ENCODE results near the gene COBL. TPM values are rescaled to one million over a fixed set of nuclear protein-coding genes. Genes with fewer than 3 reads are reported as not detected.

COBL gene
- total and polyA plus RNA-seq, 2 experiments from 2014 or later: not detected

- Histone ChIP-seq H3K4me3 (peak overlapping the region; percentile 3; the same call in 1 of the 2 replicates), H3K9me3 (ENCODE audit: low read depth) (no peaks in the 10 kb centered on the region)
- 2 to 4% methylated on average over 3 of the region's 3 CpGs for whole genome bisulfite sequencing, 2 experiments (ENCODE audit: low coverage in 1 of 2, low lambda C conversion rate in 2 of 2, missing lambda C conversion rate in 2 of 2)
Observed at GRCh38 chr7:51123322-51124019, 193.1 kb downstream of the COBL start.

DNA sequence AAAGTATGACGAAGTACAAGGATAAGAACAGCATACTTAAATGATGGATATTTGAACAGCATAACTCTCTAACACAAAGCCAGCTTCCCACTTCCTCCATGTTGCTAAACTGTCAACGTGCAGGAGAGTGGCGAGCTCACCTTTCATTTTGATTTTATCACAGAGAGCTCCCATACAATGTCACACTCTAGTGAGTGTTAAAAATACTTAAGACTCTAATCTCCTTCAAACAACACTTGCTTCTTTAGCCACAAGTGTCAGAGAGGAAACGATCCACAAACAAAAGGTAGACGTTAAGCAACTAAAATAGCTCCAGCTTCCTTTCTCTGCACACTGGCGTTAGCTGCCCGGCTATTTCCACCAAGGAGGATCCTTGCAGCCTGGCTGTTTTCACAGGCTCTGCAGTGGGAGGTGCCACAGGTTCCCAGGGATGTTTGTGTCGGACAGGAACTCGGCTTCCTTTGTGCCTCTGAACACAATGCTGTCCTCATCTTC lies 194.6 kb downstream of the COBL start:
- no peak overlapping the region for H2AFZ ChIP-seq
- no peak overlapping the region for H3K4me2 ChIP-seq (ENCODE audit: unreplicated experiment)
- H3K79me2 ChIP-seq (ENCODE audit: insufficient read depth): no peaks in the 10 kb centered on the region
- H4K20me1 ChIP-seq (ENCODE audit: insufficient read depth): no peaks in the 10 kb centered on the region
- no peak overlapping the region for H3K27ac ChIP-seq
- H3K4me1 ChIP-seq (ENCODE audit: insufficient read depth): peaks cover 15% of the 10 kb centered on the region
- no peak for DNase-seq
- no peak for TF ChIP-seq EZH2 (IDR thresholded peaks at IDR 0.05; ENCODE audit: insufficient read depth, poor library complexity, severe bottlenecking)
- TF ChIP-seq EZH2phosphoT487 (IDR thresholded peaks at IDR 0.05; ENCODE audit: insufficient read depth, low read depth): no peak
- no peak overlapping the region for H3K9ac ChIP-seq
- peaks cover 22% of the 10 kb centered on the region for H3F3A ChIP-seq (ENCODE audit: insufficient read depth)
- H3K9me2 ChIP-seq (ENCODE audit: insufficient read depth): no peaks in the 10 kb centered on the region; the same call in 1 of the 2 replicates
- H3K9me3 ChIP-seq (ENCODE audit: low read depth): no peaks in the 10 kb centered on the region
- WGBS, 2 experiments (ENCODE audit: low coverage in 1 of 2, low lambda C conversion rate in 2 of 2, missing lambda C conversion rate in 2 of 2): 46 to 48% methylated on average over 9 of the region's 9 CpGs
- H3K4me3 ChIP-seq: no peak overlapping the region
- no peaks in the 10 kb centered on the region for H3K36me3 ChIP-seq (ENCODE audit: low read depth)
- H3K27me3 ChIP-seq (replicated peaks; ENCODE audit: insufficient read depth): no peaks in the 10 kb centered on the region
- in situ Hi-C loops (cut with MboI): no loop called here

More at GRCh38 chr7:51123322-51124019, 193.1 kb downstream of the COBL start:
- no peaks in the 10 kb centered on the region for H3K9me2 ChIP-seq (ENCODE audit: insufficient read depth)
- no peak for TF ChIP-seq EZH2 (IDR thresholded peaks at IDR 0.05; ENCODE audit: insufficient read depth, poor library complexity, severe bottlenecking)
- TF ChIP-seq EZH2phosphoT487 (IDR thresholded peaks at IDR 0.05; ENCODE audit: insufficient read depth, low read depth): no peak
- no peaks in the 10 kb centered on the region for H3K27me3 ChIP-seq (replicated peaks; ENCODE audit: insufficient read depth)
- H3K4me2 ChIP-seq (ENCODE audit: unreplicated experiment): peak overlapping the region; percentile 23
- no peak overlapping the region for H3K9ac ChIP-seq
- peaks cover 15% of the 10 kb centered on the region for H3K4me1 ChIP-seq (ENCODE audit: insufficient read depth)
- H3K27ac ChIP-seq: peak overlapping the region; percentile 40
- peaks cover 22% of the 10 kb centered on the region for H3F3A ChIP-seq (ENCODE audit: insufficient read depth)
- H3K79me2 ChIP-seq (ENCODE audit: insufficient read depth): no peaks in the 10 kb centered on the region
- peak; percentile 97 for DNase-seq
- H4K20me1 ChIP-seq (ENCODE audit: insufficient read depth): no peaks in the 10 kb centered on the region
- no peaks in the 10 kb centered on the region for H3K36me3 ChIP-seq (ENCODE audit: low read depth)
- in situ Hi-C loops (cut with MboI): no loop called here
- H2AFZ ChIP-seq: no peak overlapping the region

- no peak for TF ChIP-seq EZH2 (IDR thresholded peaks at IDR 0.05; ENCODE audit: insufficient read depth, poor library complexity, severe bottlenecking)
- no peak for TF ChIP-seq EZH2phosphoT487 (IDR thresholded peaks at IDR 0.05; ENCODE audit: insufficient read depth, low read depth)
- no peak overlapping the region for H2AFZ ChIP-seq
- H3K9me3 ChIP-seq (ENCODE audit: low read depth): no peaks in the 10 kb centered on the region
- peaks cover 22% of the 10 kb centered on the region for H3F3A ChIP-seq (ENCODE audit: insufficient read depth)
- H3K79me2 ChIP-seq (ENCODE audit: insufficient read depth): no peaks in the 10 kb centered on the region
- no peak for DNase-seq
- no peaks in the 10 kb centered on the region for H3K27me3 ChIP-seq (replicated peaks; ENCODE audit: insufficient read depth)
- no peaks in the 10 kb centered on the region for H3K36me3 ChIP-seq (ENCODE audit: low read depth)
- no peak overlapping the region for H3K4me3 ChIP-seq
- H3K9ac ChIP-seq: no peak overlapping the region
- H3K4me1 ChIP-seq (ENCODE audit: insufficient read depth): peaks cover 15% of the 10 kb centered on the region
- H3K27ac ChIP-seq: no peak overlapping the region
- H4K20me1 ChIP-seq (ENCODE audit: insufficient read depth): no peaks in the 10 kb centered on the region
- H3K4me2 ChIP-seq (ENCODE audit: unreplicated experiment): no peak overlapping the region
- in situ Hi-C loops (cut with MboI): no loop called here
- no peaks in the 10 kb centered on the region; the same call in 1 of the 2 replicates for H3K9me2 ChIP-seq (ENCODE audit: insufficient read depth)
- 90 to 98% methylated on average over 5 of the region's 5 CpGs for WGBS, 2 experiments (ENCODE audit: low coverage in 1 of 2, low lambda C conversion rate in 2 of 2, missing lambda C conversion rate in 2 of 2)
Observed at GRCh38 chr7:51121036-51121790, 195.4 kb downstream of the COBL start.

GRCh38 chr7:51118628-51119027 lies 198.0 kb downstream of the COBL start:
- no peak overlapping the region for H2AFZ ChIP-seq
- H3K36me3 ChIP-seq (ENCODE audit: low read depth): no peaks in the 10 kb centered on the region
- H3F3A ChIP-seq (ENCODE audit: insufficient read depth): peaks cover 14% of the 10 kb centered on the region
- TF ChIP-seq EZH2 (IDR thresholded peaks at IDR 0.05; ENCODE audit: insufficient read depth, poor library complexity, severe bottlenecking): no peak
- TF ChIP-seq EZH2phosphoT487 (IDR thresholded peaks at IDR 0.05; ENCODE audit: insufficient read depth, low read depth): no peak
- in situ Hi-C loops (cut with MboI): no loop called here
- H3K9me2 ChIP-seq (ENCODE audit: insufficient read depth): no peaks in the 10 kb centered on the region; the same call in 1 of the 2 replicates
- WGBS, 2 experiments (ENCODE audit: low coverage in 1 of 2, low lambda C conversion rate in 2 of 2, missing lambda C conversion rate in 2 of 2): 74 to 77% methylated on average over 4 of the region's 4 CpGs
- H4K20me1 ChIP-seq (ENCODE audit: insufficient read depth): no peaks in the 10 kb centered on the region
- H3K9ac ChIP-seq: no peak overlapping the region
- DNase-seq: no peak
- H3K27ac ChIP-seq: no peak overlapping the region
- no peak overlapping the region for H3K4me3 ChIP-seq
- no peaks in the 10 kb centered on the region for H3K27me3 ChIP-seq (replicated peaks; ENCODE audit: insufficient read depth)
- peaks cover 7% of the 10 kb centered on the region for H3K4me1 ChIP-seq (ENCODE audit: insufficient read depth)
- H3K4me2 ChIP-seq (ENCODE audit: unreplicated experiment): no peak overlapping the region
- H3K9me3 ChIP-seq (ENCODE audit: low read depth): no peaks in the 10 kb centered on the region
- no peaks in the 10 kb centered on the region for H3K79me2 ChIP-seq (ENCODE audit: insufficient read depth)

Measured in GM23248 (cell line).